ENCODE measurements around the gene MATR3.
"Not testable (repeated sequence)": the region's sequence is repeated elsewhere in the genome, so short reads cannot be mapped to it uniquely, and the experiment has no call there.

Gene MATR3

GRCh38 chr5:139262059-139262741 lies 31.3 kb upstream of the MATR3 start:
- Histone ChIP-seq H3K36me3 (ENCODE audit: insufficient read depth, low read length) (no peaks in the 10 kb centered on the region), H3K27ac (no peak overlapping the region), H3K9me3 (ENCODE audit: low read depth, low read length) (no peaks in the 10 kb centered on the region), H3K9ac (ENCODE audit: insufficient read length) (no peak overlapping the region), H3K4me3 (no peak overlapping the region)
- DNase-seq (ENCODE audit: low read depth, low spot score) = no peak
- TF ChIP-seq POLR2AphosphoS5 (IDR thresholded peaks at IDR 0.05; ENCODE audit: borderline replicate concordance, low read depth, low read length) (no peak), EZH2 (IDR thresholded peaks at IDR 0.05) (no peak), FOXP2 (optimal IDR thresholded peaks at IDR 0.05; ENCODE audit: control extremely low read depth, extremely low read length, insufficient read depth) (no peak)

DNA sequence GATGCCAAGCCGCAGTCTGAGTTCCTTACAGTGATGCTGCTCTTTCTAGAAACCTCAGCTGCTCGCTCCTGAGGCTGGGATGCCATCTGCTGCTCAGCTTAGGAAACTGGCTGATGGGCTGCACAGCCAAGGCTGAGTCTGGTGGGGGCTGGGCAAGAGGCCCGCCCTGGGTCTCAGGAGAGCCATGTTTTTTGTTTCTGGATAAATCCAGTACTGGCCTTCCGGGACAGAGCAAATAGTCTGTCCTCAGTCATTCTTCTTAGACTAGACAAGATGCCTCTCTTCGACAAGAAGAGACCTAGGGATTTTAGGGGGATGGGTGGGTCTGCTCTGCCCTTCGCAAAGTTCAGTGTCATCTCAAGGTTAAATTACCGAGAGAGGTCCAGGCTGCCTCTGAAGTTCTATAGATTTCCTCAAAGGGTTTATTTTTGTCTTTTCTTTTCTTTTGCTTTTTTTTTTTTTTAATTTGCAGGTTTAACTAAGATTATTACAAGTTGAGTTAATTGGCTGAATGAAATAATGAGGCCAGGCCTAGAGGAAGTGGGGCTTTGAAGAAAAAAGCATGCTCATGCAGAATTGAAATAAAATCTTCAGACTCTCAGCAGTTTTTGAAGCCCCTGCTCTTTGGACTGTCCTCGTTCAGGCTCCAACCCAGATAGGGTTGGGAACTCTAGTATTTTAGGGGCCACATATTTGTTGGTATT lies 30.6 kb upstream of the MATR3 start:
- Histone ChIP-seq H3K4me3 (0 out of 2 replicates have a peak overlapping the region, but pooled peaks have one; percentile 25), H3K27ac (peak overlapping the region; percentile 80), H3K9ac (ENCODE audit: insufficient read length) (peak overlapping the region; percentile 49), H3K9me3 (ENCODE audit: low read depth, low read length) (no peaks in the 10 kb centered on the region), H3K36me3 (ENCODE audit: insufficient read depth, low read length) (no peaks in the 10 kb centered on the region)
- DNase-seq (ENCODE audit: low read depth, low spot score) = peak; percentile 85
- TF ChIP-seq FOXP2 (optimal IDR thresholded peaks at IDR 0.05; ENCODE audit: control extremely low read depth, extremely low read length, insufficient read depth) (no peak), EZH2 (IDR thresholded peaks at IDR 0.05) (no peak), POLR2AphosphoS5 (IDR thresholded peaks at IDR 0.05; ENCODE audit: borderline replicate concordance, low read depth, low read length) (no peak)

DNA sequence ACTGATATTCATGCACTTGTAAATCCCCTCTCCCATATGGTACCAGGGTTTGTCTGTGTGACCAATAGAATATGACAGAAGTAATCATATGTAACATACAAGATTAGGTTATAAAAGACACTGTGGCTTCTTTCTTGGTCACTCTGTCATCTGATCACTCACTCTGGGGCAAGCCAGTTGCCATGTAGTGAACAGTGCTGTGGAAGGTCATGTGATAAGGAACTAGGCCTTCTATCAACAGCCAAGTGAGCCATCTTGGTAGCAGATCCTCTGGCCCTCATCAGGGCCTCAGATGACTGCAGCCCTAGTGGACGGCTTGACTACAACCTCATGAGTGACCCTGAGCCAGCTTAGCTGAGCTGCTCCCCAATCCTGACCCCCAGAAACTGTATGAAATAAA lies 30.0 kb upstream of the MATR3 start:
- no peaks in the 10 kb centered on the region for H3K9me3 ChIP-seq (ENCODE audit: low read depth, low read length)
- TF ChIP-seq POLR2AphosphoS5 (IDR thresholded peaks at IDR 0.05; ENCODE audit: borderline replicate concordance, low read depth, low read length) (no peak), FOXP2 (optimal IDR thresholded peaks at IDR 0.05; ENCODE audit: control extremely low read depth, extremely low read length, insufficient read depth) (no peak), EZH2 (IDR thresholded peaks at IDR 0.05) (no peak)
- no peak for DNase-seq (ENCODE audit: low read depth, low spot score)
- no peaks in the 10 kb centered on the region for H3K36me3 ChIP-seq (ENCODE audit: insufficient read depth, low read length)
- H3K4me3 ChIP-seq = no peak overlapping the region
- H3K9ac ChIP-seq (ENCODE audit: insufficient read length) = no peak overlapping the region
- H3K27ac ChIP-seq = no peak overlapping the region; the same call in 1 of the 2 replicates

GRCh38 chr5:139263946-139264345 lies 29.6 kb upstream of the MATR3 start:
- H3K9me3 ChIP-seq (ENCODE audit: low read depth, low read length) = no peaks in the 10 kb centered on the region
- no peak overlapping the region for H3K4me3 ChIP-seq
- no peak for DNase-seq (ENCODE audit: low read depth, low spot score)
- no peak overlapping the region for H3K9ac ChIP-seq (ENCODE audit: insufficient read length)
- no peak overlapping the region for H3K27ac ChIP-seq
- H3K36me3 ChIP-seq (ENCODE audit: insufficient read depth, low read length) = no peaks in the 10 kb centered on the region
- TF ChIP-seq FOXP2 (optimal IDR thresholded peaks at IDR 0.05; ENCODE audit: control extremely low read depth, extremely low read length, insufficient read depth) = no peak
- TF ChIP-seq POLR2AphosphoS5 (IDR thresholded peaks at IDR 0.05; ENCODE audit: borderline replicate concordance, low read depth, low read length) = no peak
- no peak for TF ChIP-seq EZH2 (IDR thresholded peaks at IDR 0.05)

- H3K36me3 ChIP-seq (ENCODE audit: insufficient read depth, low read length) = no peaks in the 10 kb centered on the region
- H3K9ac ChIP-seq (ENCODE audit: insufficient read length) = no peak overlapping the region
- H3K9me3 ChIP-seq (ENCODE audit: low read depth, low read length) = no peaks in the 10 kb centered on the region
- TF ChIP-seq EZH2 (IDR thresholded peaks at IDR 0.05) (no peak), FOXP2 (optimal IDR thresholded peaks at IDR 0.05; ENCODE audit: control extremely low read depth, extremely low read length, insufficient read depth) (no peak), POLR2AphosphoS5 (IDR thresholded peaks at IDR 0.05; ENCODE audit: borderline replicate concordance, low read depth, low read length) (no peak)
- H3K4me3 ChIP-seq = no peak overlapping the region
- no peak overlapping the region for H3K27ac ChIP-seq
- DNase-seq (ENCODE audit: low read depth, low spot score) = no peak
Observed at GRCh38 chr5:139265001-139265400, 28.5 kb upstream of the MATR3 start.

DNA sequence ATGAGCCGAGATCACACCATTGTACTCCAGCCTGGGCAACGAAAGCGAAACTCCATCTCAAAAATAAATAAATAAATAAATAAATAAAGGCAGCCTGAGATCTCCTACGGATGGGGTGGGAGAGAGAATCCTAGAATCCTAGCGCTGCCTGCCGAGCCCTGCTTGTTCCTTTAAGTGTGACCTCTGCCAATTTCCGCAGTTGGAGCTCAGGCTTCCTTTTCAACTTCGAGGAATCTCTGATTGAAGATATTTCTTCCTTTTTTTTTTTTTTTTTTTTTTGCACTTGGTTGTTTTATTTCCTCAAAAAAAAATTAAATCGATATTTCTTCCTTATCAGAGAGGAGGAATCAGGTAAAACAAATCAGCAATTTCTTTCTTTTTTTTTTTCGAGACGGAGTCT lies 27.3 kb upstream of the MATR3 start:
- TF ChIP-seq EZH2 (IDR thresholded peaks at IDR 0.05) = no peak
- TF ChIP-seq FOXP2 (optimal IDR thresholded peaks at IDR 0.05; ENCODE audit: control extremely low read depth, extremely low read length, insufficient read depth) = no peak
- no peak for DNase-seq (ENCODE audit: low read depth, low spot score)
- Histone ChIP-seq H3K27ac (no peak overlapping the region), H3K36me3 (ENCODE audit: insufficient read depth, low read length) (no peaks in the 10 kb centered on the region), H3K4me3 (no peak overlapping the region), H3K9me3 (ENCODE audit: low read depth, low read length) (no peaks in the 10 kb centered on the region), H3K9ac (ENCODE audit: insufficient read length) (no peak overlapping the region)

GRCh38 chr5:139267481-139267880 lies 26.1 kb upstream of the MATR3 start:
- Histone ChIP-seq H3K36me3 (ENCODE audit: insufficient read depth, low read length) (no peaks in the 10 kb centered on the region), H3K27ac (no peak overlapping the region), H3K9me3 (ENCODE audit: low read depth, low read length) (no peaks in the 10 kb centered on the region), H3K4me3 (no peak overlapping the region), H3K9ac (ENCODE audit: insufficient read length) (no peak overlapping the region)
- TF ChIP-seq EZH2 (IDR thresholded peaks at IDR 0.05) = no peak
- TF ChIP-seq POLR2AphosphoS5 (IDR thresholded peaks at IDR 0.05; ENCODE audit: borderline replicate concordance, low read depth, low read length) = no peak
- no peak for TF ChIP-seq FOXP2 (optimal IDR thresholded peaks at IDR 0.05; ENCODE audit: control extremely low read depth, extremely low read length, insufficient read depth)
- no peak for DNase-seq (ENCODE audit: low read depth, low spot score)

GRCh38 chr5:139268364-139269202 lies 25.0 kb upstream of the MATR3 start:
- Histone ChIP-seq H3K9ac (ENCODE audit: insufficient read length) (no peak overlapping the region), H3K27ac (no peak overlapping the region), H3K9me3 (ENCODE audit: low read depth, low read length) (no peaks in the 10 kb centered on the region), H3K36me3 (ENCODE audit: insufficient read depth, low read length) (no peaks in the 10 kb centered on the region), H3K4me3 (no peak overlapping the region)
- DNase-seq (ENCODE audit: low read depth, low spot score) = no peak
- TF ChIP-seq FOXP2 (optimal IDR thresholded peaks at IDR 0.05; ENCODE audit: control extremely low read depth, extremely low read length, insufficient read depth) (no peak), EZH2 (IDR thresholded peaks at IDR 0.05) (no peak), POLR2AphosphoS5 (IDR thresholded peaks at IDR 0.05; ENCODE audit: borderline replicate concordance, low read depth, low read length) (no peak)

DNA sequence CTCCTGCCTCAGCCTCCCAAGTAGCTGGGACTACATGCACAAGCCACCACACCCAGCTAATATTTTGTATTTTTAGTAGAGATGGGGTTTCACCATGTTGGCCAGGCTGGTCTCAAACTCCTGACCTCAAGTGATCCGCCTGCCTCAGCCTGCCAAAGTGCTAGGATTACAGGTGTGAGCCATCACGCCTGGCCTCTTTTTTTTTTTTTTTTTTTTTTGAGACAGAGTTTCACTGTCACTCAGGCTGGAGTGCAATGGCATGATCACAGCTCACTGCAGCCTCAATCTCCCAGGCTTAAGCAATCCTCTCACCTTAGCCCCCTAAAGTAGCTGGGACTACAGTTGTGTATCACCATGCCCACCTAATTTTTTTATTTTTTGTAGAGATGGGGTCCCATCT lies 22.8 kb upstream of the MATR3 start:
- not testable (repeated sequence) for H3K27ac ChIP-seq; H3K36me3 ChIP-seq (ENCODE audit: insufficient read depth, low read length)

More for the DNA sequence above, 22.8 kb upstream of the MATR3 start:
- not testable (repeated sequence) for DNase-seq (ENCODE audit: low read depth, low spot score); H3K4me3 ChIP-seq; H3K9me3 ChIP-seq (ENCODE audit: low read depth, low read length); H3K9ac ChIP-seq (ENCODE audit: insufficient read length)

All from SK-N-MC (cell line).